Measurements from ENCODE around the gene ADCY9.

The ADCY9 gene

DNA sequence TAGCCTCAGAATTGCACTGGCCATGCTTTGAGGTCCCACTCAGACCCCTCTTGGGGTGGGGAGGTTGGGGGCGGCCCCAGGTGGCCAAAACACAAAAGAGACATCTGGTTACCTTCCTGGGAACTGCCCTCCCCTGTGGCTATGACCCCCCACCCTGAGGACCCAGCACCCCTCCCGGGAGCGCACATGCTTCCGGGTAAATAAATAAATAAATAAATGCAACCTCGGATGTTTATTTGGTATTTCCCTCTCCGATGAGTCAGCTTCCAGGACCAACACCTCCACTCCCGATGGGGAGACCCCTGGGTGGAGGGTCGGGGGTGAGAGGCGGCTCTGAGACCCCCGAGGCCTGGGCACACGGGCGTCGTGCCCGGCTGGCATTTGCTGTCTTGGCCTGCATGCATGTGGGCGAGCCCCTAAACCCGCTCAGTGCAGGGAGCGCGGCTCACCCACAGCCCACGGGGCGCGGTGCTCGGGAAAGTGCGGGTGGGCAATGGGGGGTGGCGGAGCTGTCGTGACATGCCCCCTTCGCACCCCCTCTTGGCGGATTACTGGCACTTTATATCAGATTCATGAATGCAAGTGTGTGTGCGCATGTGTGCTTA lies 151.5 kb downstream of the ADCY9 start:
- TF ChIP-seq, protein P1, sequence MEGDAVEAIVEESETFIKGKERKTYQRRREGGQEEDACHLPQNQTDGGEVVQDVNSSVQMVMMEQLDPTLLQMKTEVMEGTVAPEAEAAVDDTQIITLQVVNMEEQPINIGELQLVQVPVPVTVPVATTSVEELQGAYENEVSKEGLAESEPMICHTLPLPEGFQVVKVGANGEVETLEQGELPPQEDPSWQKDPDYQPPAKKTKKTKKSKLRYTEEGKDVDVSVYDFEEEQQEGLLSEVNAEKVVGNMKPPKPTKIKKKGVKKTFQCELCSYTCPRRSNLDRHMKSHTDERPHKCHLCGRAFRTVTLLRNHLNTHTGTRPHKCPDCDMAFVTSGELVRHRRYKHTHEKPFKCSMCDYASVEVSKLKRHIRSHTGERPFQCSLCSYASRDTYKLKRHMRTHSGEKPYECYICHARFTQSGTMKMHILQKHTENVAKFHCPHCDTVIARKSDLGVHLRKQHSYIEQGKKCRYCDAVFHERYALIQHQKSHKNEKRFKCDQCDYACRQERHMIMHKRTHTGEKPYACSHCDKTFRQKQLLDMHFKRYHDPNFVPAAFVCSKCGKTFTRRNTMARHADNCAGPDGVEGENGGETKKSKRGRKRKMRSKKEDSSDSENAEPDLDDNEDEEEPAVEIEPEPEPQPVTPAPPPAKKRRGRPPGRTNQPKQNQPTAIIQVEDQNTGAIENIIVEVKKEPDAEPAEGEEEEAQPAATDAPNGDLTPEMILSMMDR (conservative IDR thresholded peaks at IDR 0.05), result no peak
- H3K27ac ChIP-seq, result no peak overlapping the region

DNA sequence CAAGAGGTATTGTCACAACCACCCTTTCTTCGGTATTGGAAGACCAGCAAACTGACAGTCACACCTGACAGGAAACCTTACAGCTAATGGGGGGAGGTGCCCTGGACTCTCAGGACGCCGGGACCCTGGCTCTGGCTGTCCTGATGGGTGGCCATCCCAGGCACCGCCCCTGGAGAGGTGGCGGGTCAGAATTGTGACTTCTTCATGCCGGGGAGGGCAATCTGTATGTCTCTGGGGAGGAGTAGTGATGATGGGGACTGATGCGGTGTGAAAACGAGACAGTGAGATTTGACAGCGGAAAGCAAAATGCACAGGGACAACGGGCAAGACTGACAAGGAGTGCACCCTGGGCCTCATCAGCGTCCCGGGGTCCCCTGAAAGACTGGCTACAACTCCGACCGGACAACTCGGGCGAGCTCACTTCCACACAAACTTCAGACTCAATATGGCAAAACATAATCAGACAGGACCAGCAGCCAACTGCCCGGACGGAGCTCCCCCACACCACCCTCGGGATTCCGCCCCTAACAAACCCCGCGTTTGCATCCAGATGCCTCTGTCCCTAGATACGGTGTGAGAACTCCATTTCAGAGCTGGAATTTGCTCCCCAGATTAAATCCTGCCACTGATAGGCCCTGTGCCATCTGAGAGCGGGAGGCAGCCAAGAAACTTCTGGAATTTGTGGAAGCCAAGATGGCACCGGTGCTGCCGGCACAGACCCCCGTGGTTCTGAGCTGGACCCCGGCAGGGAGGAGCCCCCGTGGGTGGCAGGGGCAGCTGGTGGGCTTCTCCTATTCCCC lies 152.2 kb downstream of the ADCY9 start:
- TF ChIP-seq, protein P1 (conservative IDR thresholded peaks at IDR 0.05), result no peak
- H3K27ac ChIP-seq, result no peak overlapping the region

DNA sequence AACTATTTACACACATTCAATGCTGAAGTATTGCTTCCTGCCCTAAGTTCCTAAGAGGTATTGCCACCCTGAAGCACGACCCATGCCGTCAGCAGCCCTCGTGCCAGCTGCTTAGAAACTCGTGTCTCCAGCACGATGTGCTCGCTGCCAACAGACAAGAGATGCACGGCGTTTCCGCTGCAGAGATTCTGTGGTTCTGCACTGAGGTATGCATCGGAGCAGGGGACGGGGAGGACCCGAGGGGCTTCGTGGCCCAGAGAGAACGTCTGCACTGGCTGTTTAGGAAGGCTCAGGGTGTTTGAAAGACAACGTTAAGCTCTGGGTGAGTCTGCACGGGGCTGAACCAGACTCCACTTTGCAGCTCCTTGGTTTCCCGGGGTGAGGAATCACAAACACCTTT lies 153.0 kb downstream of the ADCY9 start:
- TF ChIP-seq, protein P1 (conservative IDR thresholded peaks at IDR 0.05), result no peak
- no peak overlapping the region for H3K27ac ChIP-seq

DNA sequence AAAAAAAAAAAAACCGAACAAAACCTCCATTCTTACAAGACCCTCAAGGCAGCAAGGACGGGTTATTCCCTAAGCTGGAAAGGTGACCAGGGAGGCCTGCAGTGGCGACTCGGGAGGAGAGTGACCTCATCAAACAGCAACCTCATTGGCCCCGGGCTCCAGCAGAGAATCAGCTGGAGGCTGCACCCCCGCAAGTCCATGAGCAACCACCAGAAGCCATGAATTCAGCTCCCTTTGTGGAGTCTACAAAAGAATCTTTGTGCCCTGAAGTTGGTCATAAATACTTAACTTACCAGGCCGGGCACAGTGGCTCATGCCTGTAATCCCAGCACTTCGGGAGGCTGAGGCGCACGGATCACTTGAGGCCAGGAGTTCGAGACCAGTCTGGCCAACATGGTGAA lies 154.8 kb downstream of the ADCY9 start:
- no peak overlapping the region; the same call in 1 of the 2 replicates for H3K27ac ChIP-seq

DNA sequence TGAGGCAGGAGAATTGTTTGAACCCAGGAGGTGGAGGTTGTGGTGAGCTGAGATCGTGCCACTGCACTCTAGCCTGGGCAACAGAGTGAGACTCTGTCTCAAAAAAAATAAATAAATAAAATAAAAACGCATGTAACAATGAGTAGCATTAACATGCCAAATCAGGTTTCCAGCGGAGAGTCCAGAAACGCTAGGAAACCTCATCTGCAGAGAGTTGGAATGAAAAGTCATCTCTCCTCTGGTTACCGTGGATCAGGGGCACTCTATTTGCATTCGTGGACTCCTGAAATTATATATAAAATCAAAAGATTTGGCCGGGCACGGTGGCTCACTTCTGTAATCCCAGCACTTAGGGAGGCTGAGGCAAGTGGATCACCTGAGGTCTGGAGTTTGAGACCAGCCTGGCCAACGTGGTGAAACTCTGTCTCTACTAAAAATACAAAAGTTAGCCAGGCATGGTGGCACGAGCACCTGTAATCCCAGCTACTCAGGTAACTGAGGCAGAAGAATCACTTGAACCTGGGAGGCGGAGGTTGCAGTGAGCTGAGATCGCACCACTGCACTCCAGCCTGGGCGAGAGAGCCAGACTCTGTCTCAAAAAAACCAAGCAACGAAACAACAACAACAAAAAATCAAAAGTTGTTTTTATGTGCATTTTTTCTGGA lies 156.2 kb downstream of the ADCY9 start:
- peak overlapping the region; percentile 14; the same call in 1 of the 2 replicates for H3K27ac ChIP-seq

More for the DNA sequence above, 154.8 kb downstream of the ADCY9 start:
- TF ChIP-seq, protein P1 (conservative IDR thresholded peaks at IDR 0.05), result no peak

DNA sequence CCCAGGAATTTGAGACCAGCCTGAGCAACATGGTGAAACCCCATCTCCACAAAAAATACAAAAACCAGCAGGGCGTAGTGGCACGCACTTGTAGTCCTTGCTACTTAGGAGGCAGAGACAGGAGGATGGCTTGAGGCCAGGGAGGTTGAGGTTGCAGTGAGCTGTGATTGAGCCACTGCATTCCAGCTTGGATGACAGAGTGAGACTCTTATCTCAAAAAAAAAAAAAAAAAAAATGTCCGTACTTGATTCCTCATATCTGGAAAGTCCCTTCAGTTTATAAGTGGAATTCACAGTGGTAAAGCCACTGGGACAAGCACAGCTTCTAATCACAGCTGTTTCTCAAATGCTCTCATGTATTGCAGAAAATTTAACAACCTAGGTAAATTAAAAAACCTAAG lies 157.1 kb downstream of the ADCY9 start:
- H3K27ac ChIP-seq, result no peak overlapping the region
- TF ChIP-seq, protein P1 (conservative IDR thresholded peaks at IDR 0.05), result no peak

DNA sequence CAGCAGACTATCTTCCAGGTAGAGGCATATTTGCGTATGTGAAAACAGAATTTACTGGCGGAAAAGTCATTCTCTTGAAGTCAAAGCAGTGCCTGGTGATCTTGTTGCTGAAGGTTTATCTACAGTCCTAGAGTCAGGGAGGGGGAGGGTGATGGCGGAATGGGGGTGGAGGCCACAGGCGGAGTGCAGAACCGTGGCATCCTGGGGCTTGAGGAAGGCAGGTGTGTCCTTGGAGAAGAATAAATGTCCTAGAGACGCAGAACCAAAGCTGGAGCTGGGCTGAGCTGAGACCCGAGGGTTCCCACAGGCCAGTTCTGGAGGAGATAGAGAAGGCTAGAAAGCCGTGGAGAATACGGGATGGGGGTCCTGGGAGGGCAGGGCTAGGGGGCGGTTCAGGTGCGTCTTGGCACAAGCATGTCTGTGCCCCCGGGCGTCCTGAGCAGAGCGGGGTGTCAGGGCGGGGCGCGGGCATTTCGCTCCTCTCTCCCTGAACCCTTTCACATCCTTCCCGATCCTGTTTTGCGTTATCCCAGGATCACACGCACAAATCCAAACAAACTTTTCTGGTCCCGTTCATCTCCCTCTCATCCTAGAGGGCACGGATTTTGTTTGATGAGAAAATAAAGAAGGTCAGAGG lies 158.8 kb downstream of the ADCY9 start:
- no peak overlapping the region for H3K27ac ChIP-seq
- TF ChIP-seq, protein P1 (conservative IDR thresholded peaks at IDR 0.05), result no peak
